IMR-90 (cell line): ENCODE results near the gene ABCA6. TPM values are rescaled to one million over a fixed set of nuclear protein-coding genes. Genes with fewer than 3 reads are reported as not detected.

Experiments used
- ATAC-seq: fragments of 200-7000 bp; cut with Tn5 transposase; 2 replicates; pipeline ENCODE4 v1.9.1; 2020; ENCODE audit warnings: low read depth, mild to moderate bottlenecking, moderate library complexity
- BruUV-seq: library from RNA; stranded (reverse); fragments of 400-500 nt; replicated peaks from 2 replicates; lab custom pipeline; 2021; lab: Mats Ljungman, UMichigan
- CTCF ChIA-PET: fragments of 300-600 bp; formaldehyde crosslinking; extraction: SDS; loops from one replicate; lab custom pipeline; 2021; ENCODE audit warnings: antibody characterized with exemption; lab: Yijun Ruan, JAX
- POLR2A ChIA-PET: fragments of 300-600 bp; sonication (Branson Sonifier 250); formaldehyde crosslinking; loops from one replicate; lab custom pipeline; 2022; ENCODE audit warnings: antibody characterized with exemption; ENCODE audit not compliant: unreplicated experiment; lab: Charles Lee
- DNase-seq: peaks from one replicate; pipeline ENCODE4 v3.0.0; 2013
- H2AFZ ChIP-seq: replicated peaks from 2 replicates; pipeline ENCODE3; 2013; ENCODE audit warnings: low read length, mild to moderate bottlenecking; ENCODE audit not compliant: poor library complexity
- H2AK5ac ChIP-seq: 2 replicates; pipeline ENCODE4 v1.6.1; 2013; ENCODE audit warnings: low read depth, low read length, inconsistent platforms
- H2AK9ac ChIP-seq: replicated peaks from 2 replicates; pipeline ENCODE3; 2013; ENCODE audit warnings: mild to moderate bottlenecking, low read depth, low read length, moderate library complexity; ENCODE audit not compliant: poor library complexity
- H2BK120ac ChIP-seq: 2 replicates; pipeline ENCODE4 v1.6.1; 2013; ENCODE audit warnings: low read depth, low read length, inconsistent platforms
- H2BK15ac ChIP-seq: 3 replicates; pipeline ENCODE4 v1.6.1; 2013; ENCODE audit warnings: low read depth, low read length, inconsistent platforms
- H2BK20ac ChIP-seq: 2 replicates; pipeline ENCODE4 v1.6.1; 2013; ENCODE audit warnings: low read depth, mild to moderate bottlenecking, inconsistent platforms, low read length, moderate library complexity
- H2BK5ac ChIP-seq: 2 replicates; pipeline ENCODE4 v1.6.1; 2013; ENCODE audit warnings: mild to moderate bottlenecking, low read depth, low read length, inconsistent platforms; ENCODE audit not compliant: poor library complexity, severe bottlenecking
- H3K14ac ChIP-seq: replicated peaks from 2 replicates; pipeline ENCODE4 v1.6.1; 2013; ENCODE audit warnings: low read depth, low read length, inconsistent platforms
- H3K18ac ChIP-seq: 2 replicates; pipeline ENCODE4 v1.6.1; 2013; ENCODE audit warnings: low read depth, low read length, control low read depth
- H3K23ac ChIP-seq: 2 replicates; pipeline ENCODE4 v1.6.1; 2013; ENCODE audit warnings: low read depth, low read length, inconsistent platforms
- H3K27ac ChIP-seq: 2 replicates; pipeline ENCODE4 v1.5.1; 2013; ENCODE audit warnings: mild to moderate bottlenecking, control low read depth, low read length; ENCODE audit not compliant: insufficient read depth
- H3K27me3 ChIP-seq: 2 replicates; pipeline ENCODE4 v1.6.1; 2013; ENCODE audit warnings: low read length; ENCODE audit not compliant: control insufficient read depth, insufficient read depth
- H3K36me3 ChIP-seq: 2 replicates; pipeline ENCODE4 v1.6.1; 2013; ENCODE audit warnings: low read length, mixed read lengths; ENCODE audit not compliant: control insufficient read depth, insufficient read depth
- H3K4ac ChIP-seq: 2 replicates; pipeline ENCODE4 v1.6.1; 2013; ENCODE audit warnings: low read depth, low read length, inconsistent platforms
- H3K4me1 ChIP-seq: 2 replicates; pipeline ENCODE4 v1.6.1; 2013; ENCODE audit warnings: low read length, mixed read lengths; ENCODE audit not compliant: control insufficient read depth, insufficient read depth
- H3K4me2 ChIP-seq: 2 replicates; pipeline ENCODE4 v1.6.1; 2013; ENCODE audit warnings: low read depth, mild to moderate bottlenecking, control low read depth, low read length, moderate library complexity
- H3K4me3 ChIP-seq: 2 replicates; pipeline ENCODE4 v1.5.1; 2013; ENCODE audit warnings: low read depth, mild to moderate bottlenecking, control low read depth, low read length, moderate library complexity; ENCODE audit not compliant: insufficient read depth
- H3K56ac ChIP-seq: 2 replicates; pipeline ENCODE4 v1.6.1; 2013; ENCODE audit warnings: low read length, inconsistent platforms; ENCODE audit not compliant: insufficient read depth; ENCODE audit errors: extremely low read depth
- H3K79me1 ChIP-seq, 2 experiments: 2 replicates each; pipeline ENCODE4 v1.6.1; 2013; ENCODE audit warnings: low read length in 2 of 2, inconsistent platforms in 1 of 2, low read depth in 1 of 2
- H3K9ac ChIP-seq: 2 replicates; pipeline ENCODE4 v1.6.1; 2013; ENCODE audit warnings: low read depth, low read length, control low read depth
- H3K9me1 ChIP-seq: 2 replicates; pipeline ENCODE4 v1.6.1; 2013; ENCODE audit warnings: low read length, inconsistent platforms; ENCODE audit not compliant: insufficient read depth
- H3K9me3 ChIP-seq: 2 replicates; pipeline ENCODE4 v1.6.1; 2013; ENCODE audit warnings: low read length; ENCODE audit not compliant: control insufficient read depth, insufficient read depth
- H4K20me1 ChIP-seq: 2 replicates; pipeline ENCODE4 v1.6.1; 2013; ENCODE audit warnings: low read length, inconsistent platforms; ENCODE audit not compliant: insufficient read depth
- H4K5ac ChIP-seq: 2 replicates; pipeline ENCODE4 v1.6.1; 2013; ENCODE audit warnings: mild to moderate bottlenecking, low read depth, low read length, control low read depth
- H4K8ac ChIP-seq, 2 experiments: 2 replicates each; pipeline ENCODE4 v1.6.1; 2013; ENCODE audit warnings: low read depth in 2 of 2, low read length in 2 of 2, control low read depth in 1 of 2, inconsistent platforms in 1 of 2
- H4K91ac ChIP-seq: 2 replicates; pipeline ENCODE4 v1.6.1; 2013; ENCODE audit warnings: low read depth, low read length, inconsistent platforms; ENCODE audit not compliant: insufficient read depth
- BHLHE40 ChIP-seq: fragments of 150-350 bp; IDR thresholded peaks from 2 replicates; pipeline ENCODE4 v1.6.1; 2016; ENCODE audit warnings: mild to moderate bottlenecking, low read depth, low read length
- CEBPB ChIP-seq: IDR thresholded peaks from 2 replicates; pipeline ENCODE4 v1.6.1; 2012; ENCODE audit warnings: low read depth, low read length, improper control_type of control experiment
- CHD1 ChIP-seq: IDR thresholded peaks from 2 replicates; pipeline ENCODE4 v1.6.1; 2012; ENCODE audit warnings: low read depth, low read length, improper control_type of control experiment
- FOS ChIP-seq: fragments of 150-350 bp; IDR thresholded peaks from 2 replicates; pipeline ENCODE4 v1.6.1; 2016; ENCODE audit warnings: low read depth, low read length
- MAFK ChIP-seq: IDR thresholded peaks from 2 replicates; pipeline ENCODE4 v1.6.1; 2012; ENCODE audit warnings: low read depth, low read length, improper control_type of control experiment
- MAZ ChIP-seq: IDR thresholded peaks from 2 replicates; pipeline ENCODE4 v1.6.1; 2012; ENCODE audit warnings: low read depth, mild to moderate bottlenecking, low read length, improper control_type of control experiment, moderate library complexity, borderline replicate concordance
- MXI1 ChIP-seq: IDR thresholded peaks from 2 replicates; pipeline ENCODE4 v1.6.1; 2012; ENCODE audit warnings: low read depth, mild to moderate bottlenecking, low read length, moderate library complexity, borderline replicate concordance
- NFE2L2 ChIP-seq: fragments of 150-350 bp; IDR thresholded peaks from 2 replicates; pipeline ENCODE4 v1.6.1; 2016; ENCODE audit warnings: low read depth, mild to moderate bottlenecking, low read length
- POLR2A ChIP-seq: IDR thresholded peaks from 2 replicates; pipeline ENCODE4 v1.6.1; 2012; ENCODE audit warnings: mild to moderate bottlenecking, low read depth, low read length
- RAD21 ChIP-seq: IDR thresholded peaks from 2 replicates; pipeline ENCODE4 v1.6.1; 2012; ENCODE audit warnings: low read length, improper control_type of control experiment
- RCOR1 ChIP-seq: IDR thresholded peaks from 2 replicates; pipeline ENCODE4 v1.6.1; 2012; ENCODE audit warnings: mild to moderate bottlenecking, low read length, improper control_type of control experiment; ENCODE audit not compliant: insufficient replicate concordance
- RFX5 ChIP-seq: IDR thresholded peaks from 2 replicates; pipeline ENCODE4 v1.8.0; 2012; ENCODE audit warnings: low read depth, mild to moderate bottlenecking, low read length, moderate library complexity
- SMC3 ChIP-seq: fragments of 150-350 bp; IDR thresholded peaks from 2 replicates; pipeline ENCODE4 v1.6.1; 2016; ENCODE audit warnings: low read depth, mild to moderate bottlenecking, antibody characterized with exemption, low read length, moderate library complexity
- USF2 ChIP-seq: fragments of 150-350 bp; IDR thresholded peaks from 2 replicates; pipeline ENCODE4 v1.6.1; 2017; ENCODE audit warnings: mild to moderate bottlenecking, antibody characterized with exemption, low read length, low read depth
- WGBS, 2 experiments: methylation state at CpG; one replicate each; pipeline versions ENCODE4 v1.1.5 to v1.1.7; 2013; ENCODE audit warnings: missing lambda C conversion rate in 2 of 2; ENCODE audit not compliant: insufficient read length in 1 of 2; ENCODE audit errors: extremely low coverage in 2 of 2; 5-methylcytosine and 5-hydroxymethylcytosine counted together
- dilution Hi-C: fragments of 300-500 bp; cut with HindIII; formaldehyde crosslinking; loops from one replicate; pipeline ENCODE4 v1.14.3; 2018; ENCODE audit warnings: low sequenced_read_pairs; ENCODE audit not compliant: unreplicated experiment
- in situ Hi-C: fragments of 300-500 bp; cut with MboI; formaldehyde crosslinking; loops from 3 replicates; pipeline ENCODE4 v1.14.3; 2019; ENCODE audit warnings: low sequenced_read_pairs, inconsistent platforms, mixed read lengths
- intact Hi-C: fragments of 100-400 bp; cut with micrococcal nuclease; formaldehyde crosslinking; loops from 2 replicates; pipeline ENCODE4 v1.10.0; 2022
- polyA plus RNA-seq, 3 experiments: library from polyadenylated mRNA; depleted of rRNA; stranded (reverse); fragments of >200 nt; gene quantifications; 2 replicates each; pipeline ENCODE4 v1.2.3, GENCODE V29; 2012; ENCODE audit warnings: low replicate concordance in 1 of 3
- total RNA-seq: library from RNA; depleted of rRNA; stranded (reverse); fragments of >200 nt; gene quantifications from 2 replicates; pipeline ENCODE4 v1.2.3, GENCODE V29; 2012
- TF ChIP-seq, protein P1 (sequence below): fragments of 150-350 bp; IDR thresholded peaks from 2 replicates; pipeline ENCODE4 v1.6.1; 2016; ENCODE audit warnings: low read depth, mild to moderate bottlenecking, low read length, moderate library complexity, borderline replicate concordance
- TF ChIP-seq, protein P2 (sequence below): conservative IDR thresholded peaks from 2 replicates; pipeline ENCODE4 v1.5.1; 2012; ENCODE audit warnings: mild to moderate bottlenecking, low read depth, low read length, improper control_type of control experiment

Gene ABCA6
- total and polyA plus RNA-seq, 2 of the 4 experiments (the other 2 are of a cell fraction), result under 0.01 TPM; not detected in 1

DNA sequence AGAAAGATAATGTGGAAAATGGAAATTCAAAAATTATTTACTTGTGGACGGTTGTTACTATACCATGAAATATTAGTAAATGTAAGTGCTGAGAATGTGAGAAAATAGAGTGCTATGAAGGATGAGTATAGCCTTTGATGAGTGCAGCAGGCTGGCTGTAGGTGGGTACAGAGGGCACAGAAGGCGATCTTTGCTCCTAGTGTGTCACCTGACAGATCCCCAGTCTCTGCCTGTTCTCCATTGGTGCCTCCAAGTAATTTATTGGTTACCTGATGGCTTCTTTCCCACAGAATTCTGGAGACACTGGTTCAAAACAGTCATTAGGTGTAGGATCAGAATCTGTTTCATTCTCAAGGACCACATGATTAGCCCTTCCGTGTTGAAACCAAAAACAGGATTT lies 109.9 kb downstream of the ABCA6 start:
- TF ChIP-seq POLR2A, result no peak
- no peak for TF ChIP-seq RCOR1
- TF ChIP-seq FOS, result no peak
- no peak for TF ChIP-seq BHLHE40
- TF ChIP-seq CHD1, result no peak
- no peak for TF ChIP-seq MAFK
- no peak for TF ChIP-seq CEBPB
- TF ChIP-seq, protein P1, sequence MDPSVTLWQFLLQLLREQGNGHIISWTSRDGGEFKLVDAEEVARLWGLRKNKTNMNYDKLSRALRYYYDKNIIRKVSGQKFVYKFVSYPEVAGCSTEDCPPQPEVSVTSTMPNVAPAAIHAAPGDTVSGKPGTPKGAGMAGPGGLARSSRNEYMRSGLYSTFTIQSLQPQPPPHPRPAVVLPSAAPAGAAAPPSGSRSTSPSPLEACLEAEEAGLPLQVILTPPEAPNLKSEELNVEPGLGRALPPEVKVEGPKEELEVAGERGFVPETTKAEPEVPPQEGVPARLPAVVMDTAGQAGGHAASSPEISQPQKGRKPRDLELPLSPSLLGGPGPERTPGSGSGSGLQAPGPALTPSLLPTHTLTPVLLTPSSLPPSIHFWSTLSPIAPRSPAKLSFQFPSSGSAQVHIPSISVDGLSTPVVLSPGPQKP, result no peak
- TF ChIP-seq MXI1, result no peak
- no peak for TF ChIP-seq SMC3
- no peak for TF ChIP-seq RFX5
- TF ChIP-seq, protein P2, sequence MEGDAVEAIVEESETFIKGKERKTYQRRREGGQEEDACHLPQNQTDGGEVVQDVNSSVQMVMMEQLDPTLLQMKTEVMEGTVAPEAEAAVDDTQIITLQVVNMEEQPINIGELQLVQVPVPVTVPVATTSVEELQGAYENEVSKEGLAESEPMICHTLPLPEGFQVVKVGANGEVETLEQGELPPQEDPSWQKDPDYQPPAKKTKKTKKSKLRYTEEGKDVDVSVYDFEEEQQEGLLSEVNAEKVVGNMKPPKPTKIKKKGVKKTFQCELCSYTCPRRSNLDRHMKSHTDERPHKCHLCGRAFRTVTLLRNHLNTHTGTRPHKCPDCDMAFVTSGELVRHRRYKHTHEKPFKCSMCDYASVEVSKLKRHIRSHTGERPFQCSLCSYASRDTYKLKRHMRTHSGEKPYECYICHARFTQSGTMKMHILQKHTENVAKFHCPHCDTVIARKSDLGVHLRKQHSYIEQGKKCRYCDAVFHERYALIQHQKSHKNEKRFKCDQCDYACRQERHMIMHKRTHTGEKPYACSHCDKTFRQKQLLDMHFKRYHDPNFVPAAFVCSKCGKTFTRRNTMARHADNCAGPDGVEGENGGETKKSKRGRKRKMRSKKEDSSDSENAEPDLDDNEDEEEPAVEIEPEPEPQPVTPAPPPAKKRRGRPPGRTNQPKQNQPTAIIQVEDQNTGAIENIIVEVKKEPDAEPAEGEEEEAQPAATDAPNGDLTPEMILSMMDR, result no peak
- TF ChIP-seq MAZ, result no peak
- TF ChIP-seq USF2, result no peak
- TF ChIP-seq RAD21, result no peak
- no peak for TF ChIP-seq NFE2L2
- Histone ChIP-seq H3K36me3 (no peaks in the 10 kb centered on the region), H2BK15ac (no peak overlapping the region), H2AK9ac (no peak overlapping the region), H2BK20ac (no peak overlapping the region), H2AK5ac (no peak overlapping the region), H3K18ac (no peak overlapping the region), H2BK5ac (no peak overlapping the region), H3K9ac (no peak overlapping the region), H3K4me3 (no peak overlapping the region), H3K23ac (no peak overlapping the region), H4K5ac (no peak overlapping the region), H3K4me1 (no peaks in the 10 kb centered on the region), H3K9me3 (no peaks in the 10 kb centered on the region), H4K8ac (no peak overlapping the region), H3K14ac (no peak overlapping the region), H4K91ac (no peak overlapping the region), H3K27me3 (no peaks in the 10 kb centered on the region), H3K27ac (no peak overlapping the region), H3K4me2 (no peak overlapping the region), H3K4ac (no peak overlapping the region), H3K79me1 (no peaks in the 10 kb centered on the region), H3K56ac (no peak overlapping the region), H4K20me1 (no peaks in the 10 kb centered on the region), H2BK120ac (no peak overlapping the region), H3K9me1 (no peaks in the 10 kb centered on the region), H2AFZ (no peak overlapping the region)
- dilution Hi-C loops, result no loop called here
- ATAC-seq, result no peak
- 80% methylated on average over 1 of the region's 3 CpGs; no CpG with 5 or more reads in 1 of the 2 experiments for WGBS, 2 experiments
- CTCF ChIA-PET, result no interaction called here
- in situ Hi-C loops, result no loop called here
- intact Hi-C loops, result no loop called here
- no TSS peak for BruUV-seq
- no peak for DNase-seq
- POLR2A ChIA-PET, result no interaction called here
